HG02571 (cell line): Measurements from ENCODE around the gene SAE1.

Experiments
- ATAC-seq: cut with Tn5 transposase; IDR thresholded peaks from one replicate; pipeline ENCODE4 v1.9.1; 2021; ENCODE audit warnings: mild to moderate bottlenecking, moderate library complexity; ENCODE audit not compliant: unreplicated experiment

Gene SAE1

GRCh38 chr19:47258895-47259555 is 128.4 kb downstream of the SAE1 start:
- ATAC-seq, result no peak
